DMS53 treated with DMSO at 0.1 percent for 48 hours (cell line): ENCODE results near the gene RNF150.

ENCODE experiments used
- DNase-seq: peaks from one replicate; lab custom pipeline; 2025; ENCODE audit not compliant: unreplicated experiment; lab: John Stamatoyannopoulos, UW

The RNF150 gene

GRCh38 chr4:141028024-141028529 is 105.2 kb downstream of the RNF150 start:
- no peak for DNase-seq

GRCh38 chr4:141027421-141027820 is 105.8 kb downstream of the RNF150 start:
- no peak for DNase-seq

GRCh38 chr4:141026900-141027299 is 106.4 kb downstream of the RNF150 start:
- no peak for DNase-seq

- DNase-seq: no peak
Measured at GRCh38 chr4:141023051-141023450, 110.2 kb downstream of the RNF150 start.

GRCh38 chr4:141022111-141022695 is 111.1 kb downstream of the RNF150 start:
- DNase-seq: no peak

GRCh38 chr4:141021397-141022110 is 111.7 kb downstream of the RNF150 start:
- DNase-seq: no peak

- no peak for DNase-seq
Measured at GRCh38 chr4:141020801-141021261, 112.4 kb downstream of the RNF150 start.

- no peak for DNase-seq
Measured at GRCh38 chr4:141019768-141020167, 113.5 kb downstream of the RNF150 start.

- peak; percentile 4 for DNase-seq
Measured at GRCh38 chr4:141016117-141016798, 117.0 kb downstream of the RNF150 start.

- no peak for DNase-seq
Measured at GRCh38 chr4:141013899-141014298, 119.4 kb downstream of the RNF150 start.

GRCh38 chr4:141011901-141012315 is 121.4 kb downstream of the RNF150 start:
- no peak for DNase-seq

GRCh38 chr4:141009931-141010330 is 123.3 kb downstream of the RNF150 start:
- no peak for DNase-seq

- no peak for DNase-seq
Measured at GRCh38 chr4:141009129-141009528, 124.1 kb downstream of the RNF150 start.

GRCh38 chr4:141006242-141006802 is 126.9 kb downstream of the RNF150 start:
- no peak for DNase-seq

- DNase-seq: no peak
Measured at GRCh38 chr4:141004823-141005222, 128.4 kb downstream of the RNF150 start.

- DNase-seq: no peak
Measured at GRCh38 chr4:141003193-141003592, 130.1 kb downstream of the RNF150 start.

- no peak for DNase-seq
Measured at GRCh38 chr4:141002323-141002805, 130.9 kb downstream of the RNF150 start.

- DNase-seq: no peak
Measured at GRCh38 chr4:140996766-140997165, 136.5 kb downstream of the RNF150 start.

GRCh38 chr4:140995058-140995457 is 138.2 kb downstream of the RNF150 start:
- DNase-seq: no peak

- DNase-seq: no peak
Measured at GRCh38 chr4:140994015-140994414, 139.3 kb downstream of the RNF150 start.

GRCh38 chr4:140993370-140993769 is 139.9 kb downstream of the RNF150 start:
- no peak for DNase-seq
